ENCODE results near the gene EXOSC3. TPM values are rescaled to one million over a fixed set of nuclear protein-coding genes. Genes with fewer than 3 reads are reported as not detected.

EXOSC3 gene
- total and polyA plus RNA-seq, 9 of the 15 experiments (the other 6 are each of a cell fraction or from before 2014, with no cell fraction given): 18.5 to 266 (median 114) TPM

DNA sequence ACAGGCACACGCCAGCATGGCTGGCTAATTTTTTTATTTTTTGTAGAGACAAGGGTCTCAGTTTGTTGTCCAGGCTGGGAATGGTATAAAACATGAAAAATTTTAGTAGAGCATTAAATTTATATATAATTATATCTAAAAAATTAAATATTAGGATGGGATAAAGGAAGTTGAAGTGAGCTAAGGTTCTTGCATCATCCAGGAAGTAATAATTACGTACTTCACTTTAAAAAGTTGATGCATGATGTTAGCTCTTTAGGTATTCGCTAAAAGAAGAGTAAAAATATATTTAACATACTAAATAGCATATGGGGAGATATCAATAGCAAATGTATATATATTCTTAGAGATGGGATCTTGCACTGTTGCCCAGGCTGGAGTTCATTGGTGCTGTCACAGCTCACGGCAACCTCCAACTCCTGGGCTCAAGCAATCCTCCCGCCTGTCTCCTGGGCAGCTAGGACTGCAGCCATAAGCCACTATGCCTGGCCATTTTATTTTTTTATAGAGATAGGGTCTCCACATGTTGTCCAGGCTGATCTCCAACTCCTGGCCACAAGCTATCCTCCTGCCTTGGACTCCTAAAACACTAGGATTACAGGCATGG is 28.0 kb upstream of the EXOSC3 start (continued):
- TF ChIP-seq, protein P1, sequence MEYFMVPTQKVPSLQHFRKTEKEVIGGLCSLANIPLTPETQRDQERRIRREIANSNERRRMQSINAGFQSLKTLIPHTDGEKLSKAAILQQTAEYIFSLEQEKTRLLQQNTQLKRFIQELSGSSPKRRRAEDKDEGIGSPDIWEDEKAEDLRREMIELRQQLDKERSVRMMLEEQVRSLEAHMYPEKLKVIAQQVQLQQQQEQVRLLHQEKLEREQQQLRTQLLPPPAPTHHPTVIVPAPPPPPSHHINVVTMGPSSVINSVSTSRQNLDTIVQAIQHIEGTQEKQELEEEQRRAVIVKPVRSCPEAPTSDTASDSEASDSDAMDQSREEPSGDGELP (CRISPR knock-in tag; IDR thresholded peaks at IDR 0.05; ENCODE audit: borderline replicate concordance): no peak
- TF ChIP-seq ZNF586 (CRISPR knock-in tag; conservative IDR thresholded peaks at IDR 0.05) (no peak), ZNF511 (CRISPR knock-in tag; IDR thresholded peaks at IDR 0.05) (no peak), NCOA4 (IDR thresholded peaks at IDR 0.05; ENCODE audit: partially characterized antibody) (no peak), GABPB1 (CRISPR knock-in tag; IDR thresholded peaks at IDR 0.05) (no peak), ZNF121 (CRISPR knock-in tag; conservative IDR thresholded peaks at IDR 0.05) (peak; percentile 90), CEBPG (CRISPR knock-in tag; IDR thresholded peaks at IDR 0.05) (no peak), CEBPG (tag; conservative IDR thresholded peaks at IDR 0.05 in 1 of 2, IDR thresholded peaks at IDR 0.05 in 1 of 2) (peak; percentile 54 to 68; a peak in 3 of 4 replicates), CHD2 (IDR thresholded peaks at IDR 0.05; ENCODE audit: low read depth, low read length) (no peak), SRSF9 (IDR thresholded peaks at IDR 0.05; ENCODE audit: borderline replicate concordance, low read depth, low read length) (no peak), PKNOX1 (IDR thresholded peaks at IDR 0.05) (no peak), ZC3H4 (CRISPR knock-in tag; IDR thresholded peaks at IDR 0.05; ENCODE audit: borderline replicate concordance) (no peak), RBM25 (IDR thresholded peaks at IDR 0.05; ENCODE audit: low read depth, low read length, severe bottlenecking) (peak; percentile 67), ZNF644 (tag; IDR thresholded peaks at IDR 0.05; ENCODE audit: low read depth) (no peak)
- TF ChIP-seq, protein P2, sequence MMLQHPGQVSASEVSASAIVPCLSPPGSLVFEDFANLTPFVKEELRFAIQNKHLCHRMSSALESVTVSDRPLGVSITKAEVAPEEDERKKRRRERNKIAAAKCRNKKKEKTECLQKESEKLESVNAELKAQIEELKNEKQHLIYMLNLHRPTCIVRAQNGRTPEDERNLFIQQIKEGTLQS (IDR thresholded peaks at IDR 0.05): peak; percentile 64
- TF ChIP-seq, protein P2 (CRISPR knock-in tag; conservative IDR thresholded peaks at IDR 0.05): no peak
- TF ChIP-seq, protein P3, sequence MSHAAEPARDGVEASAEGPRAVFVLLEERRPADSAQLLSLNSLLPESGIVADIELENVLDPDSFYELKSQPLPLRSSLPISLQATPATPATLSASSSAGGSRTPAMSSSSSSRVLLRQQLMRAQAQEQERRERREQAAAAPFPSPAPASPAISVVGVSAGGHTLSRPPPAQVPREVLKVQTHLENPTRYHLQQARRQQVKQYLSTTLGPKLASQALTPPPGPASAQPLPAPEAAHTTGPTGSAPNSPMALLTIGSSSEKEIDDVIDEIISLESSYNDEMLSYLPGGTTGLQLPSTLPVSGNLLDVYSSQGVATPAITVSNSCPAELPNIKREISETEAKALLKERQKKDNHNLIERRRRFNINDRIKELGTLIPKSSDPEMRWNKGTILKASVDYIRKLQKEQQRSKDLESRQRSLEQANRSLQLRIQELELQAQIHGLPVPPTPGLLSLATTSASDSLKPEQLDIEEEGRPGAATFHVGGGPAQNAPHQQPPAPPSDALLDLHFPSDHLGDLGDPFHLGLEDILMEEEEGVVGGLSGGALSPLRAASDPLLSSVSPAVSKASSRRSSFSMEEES (CRISPR knock-in tag; IDR thresholded peaks at IDR 0.05): no peak

Data from K562 (cell line).